H9 (cell line): ENCODE measurements around the gene LDLRAP1. TPM values are rescaled to one million over a fixed set of nuclear protein-coding genes. Genes with fewer than 3 reads are reported as not detected.
A peak's percentile ranks its signal among the peaks of the same experiment; 100 is the strongest.

Source experiments
- DNase-seq: peaks from one replicate; pipeline ENCODE4 v3.0.0-alpha.2; 2017
- H2AFZ ChIP-seq: one replicate; pipeline ENCODE4 v1.6.1; 2013; ENCODE audit warnings: mild to moderate bottlenecking, low read length, control low read depth, moderate library complexity
- H2AK5ac ChIP-seq: 2 replicates; pipeline ENCODE4 v1.6.1; 2013; ENCODE audit warnings: low read length, control low read depth, mixed read lengths; ENCODE audit not compliant: insufficient read length
- H2BK120ac ChIP-seq: one replicate; pipeline ENCODE4 v1.6.1; 2013; ENCODE audit warnings: low read depth, mild to moderate bottlenecking, low read length, control low read depth, inconsistent platforms; ENCODE audit not compliant: poor library complexity, severe bottlenecking
- H2BK12ac ChIP-seq: 2 replicates; pipeline ENCODE4 v1.6.1; 2013; ENCODE audit warnings: low read length, control low read depth, mixed read lengths, low read depth; ENCODE audit not compliant: insufficient read length
- H2BK15ac ChIP-seq: 2 replicates; pipeline ENCODE4 v1.6.1; 2013; ENCODE audit warnings: low read depth, low read length, control low read depth
- H2BK20ac ChIP-seq: one replicate; pipeline ENCODE4 v1.6.1; 2013; ENCODE audit warnings: low read depth, mild to moderate bottlenecking, low read length, control low read depth, inconsistent platforms; ENCODE audit not compliant: poor library complexity, severe bottlenecking
- H2BK5ac ChIP-seq: 2 replicates; pipeline ENCODE4 v1.6.1; 2013; ENCODE audit warnings: low read length, control low read depth, mixed read lengths; ENCODE audit not compliant: insufficient read length
- H3K14ac ChIP-seq: 2 replicates; pipeline ENCODE4 v1.6.1; 2013; ENCODE audit warnings: low read length, control low read depth; ENCODE audit not compliant: insufficient read depth
- H3K18ac ChIP-seq: 2 replicates; pipeline ENCODE4 v1.6.1; 2013; ENCODE audit warnings: low read depth, mild to moderate bottlenecking, mixed read lengths, low read length, control low read depth; ENCODE audit not compliant: insufficient read length
- H3K23ac ChIP-seq: 2 replicates; pipeline ENCODE4 v1.6.1; 2013; ENCODE audit warnings: low read length, control low read depth, mixed read lengths, low read depth; ENCODE audit not compliant: insufficient read length
- H3K23me2 ChIP-seq: 2 replicates; pipeline ENCODE4 v1.6.1; 2013; ENCODE audit warnings: low read depth, mild to moderate bottlenecking, mixed read lengths, low read length, control low read depth; ENCODE audit not compliant: insufficient read length, poor library complexity, severe bottlenecking
- H3K27ac ChIP-seq: 2 replicates; pipeline ENCODE4 v1.5.1; 2013; ENCODE audit warnings: low read length, control low read depth, mixed read lengths, low read depth; ENCODE audit not compliant: insufficient read length
- H3K27me3 ChIP-seq: 2 replicates; pipeline ENCODE4 v1.6.1; 2013; ENCODE audit warnings: low read length, control low read depth, inconsistent platforms; ENCODE audit not compliant: insufficient read depth
- H3K4ac ChIP-seq: 2 replicates; pipeline ENCODE4 v1.6.1; 2013; ENCODE audit warnings: low read depth, mild to moderate bottlenecking, control low read depth, inconsistent platforms, low read length, moderate library complexity
- H3K4me1 ChIP-seq: 2 replicates; pipeline ENCODE4 v1.6.1; 2013; ENCODE audit warnings: low read length, control low read depth, inconsistent platforms; ENCODE audit not compliant: insufficient read depth
- H3K4me2 ChIP-seq: 2 replicates; pipeline ENCODE4 v1.6.1; 2013; ENCODE audit warnings: low read length, control low read depth, mixed read lengths; ENCODE audit not compliant: insufficient read length, insufficient read depth
- H3K56ac ChIP-seq: 2 replicates; pipeline ENCODE4 v1.6.1; 2013; ENCODE audit warnings: low read depth, mild to moderate bottlenecking, mixed read lengths, low read length, control low read depth; ENCODE audit not compliant: insufficient read length
- H3K79me1 ChIP-seq: 2 replicates; pipeline ENCODE4 v1.6.1; 2013; ENCODE audit warnings: low read depth, mild to moderate bottlenecking, moderate library complexity, low read length, control low read depth, inconsistent platforms; ENCODE audit not compliant: insufficient read depth, poor library complexity, severe bottlenecking
- H3K79me2 ChIP-seq: 2 replicates; pipeline ENCODE4 v1.6.1; 2013; ENCODE audit warnings: low read length, control low read depth, inconsistent platforms; ENCODE audit not compliant: insufficient read depth
- H3K9ac ChIP-seq: 2 replicates; pipeline ENCODE4 v1.6.1; 2013; ENCODE audit warnings: low read length, control low read depth, mixed read lengths; ENCODE audit not compliant: insufficient read length; ENCODE audit errors: extremely low read depth
- H3K9me3 ChIP-seq: one replicate; pipeline ENCODE4 v1.6.1; 2013; ENCODE audit warnings: low read depth, low read length, inconsistent platforms; ENCODE audit not compliant: control insufficient read depth
- H3T11ph ChIP-seq: one replicate; pipeline ENCODE4 v1.6.1; 2013; ENCODE audit warnings: mild to moderate bottlenecking, low read length, control low read depth, inconsistent platforms
- H4K20me1 ChIP-seq: one replicate; pipeline ENCODE4 v1.6.1; 2013; ENCODE audit not compliant: control insufficient read depth, insufficient read length, insufficient read depth
- H4K5ac ChIP-seq: 2 replicates; pipeline ENCODE4 v1.6.1; 2013; ENCODE audit warnings: low read depth, mild to moderate bottlenecking, mixed read lengths, low read length, control low read depth; ENCODE audit not compliant: insufficient read length
- H4K8ac ChIP-seq: replicated peaks from 2 replicates; pipeline ENCODE4 v1.6.1; 2013; ENCODE audit warnings: low read length, control low read depth, mixed read lengths, low read depth; ENCODE audit not compliant: insufficient read length
- H4K91ac ChIP-seq: 2 replicates; pipeline ENCODE4 v1.6.1; 2013; ENCODE audit warnings: low read depth, mild to moderate bottlenecking, moderate library complexity, mixed read lengths, low read length, control low read depth; ENCODE audit not compliant: insufficient read length
- H3K27ac Mint-ChIP-seq, 3 experiments: 2 replicates in 2 of 3; 3 replicates in 1 of 3; pipeline ENCODE4 v1.8.0; 2020 to 2021; ENCODE audit warnings: mixed read lengths in 3 of 3, mild to moderate bottlenecking in 1 of 3, moderate library complexity in 1 of 3
- H3K27me3 Mint-ChIP-seq: 2 replicates; pipeline ENCODE4 v1.8.0; 2021; ENCODE audit warnings: low read depth, mild to moderate bottlenecking, moderate library complexity, mixed read lengths
- H3K36me3 Mint-ChIP-seq, 3 experiments: 2 replicates in 2 of 3; 3 replicates in 1 of 3; pipeline ENCODE4 v1.8.0; 2020 to 2021; ENCODE audit warnings: low read depth in 3 of 3, mixed read lengths in 3 of 3; ENCODE audit not compliant: insufficient read depth in 1 of 3
- H3K4me1 Mint-ChIP-seq, 2 experiments: 2 replicates each; pipeline ENCODE4 v1.8.0; 2020; ENCODE audit warnings: mixed read lengths in 2 of 2
- H3K4me3 Mint-ChIP-seq, 2 experiments: 2 replicates in 1 of 2; 3 replicates in 1 of 2; pipeline ENCODE4 v1.8.0; 2020 to 2021; ENCODE audit warnings: mild to moderate bottlenecking in 2 of 2, mixed read lengths in 2 of 2, moderate library complexity in 1 of 2
- H3K9me3 Mint-ChIP-seq, 2 experiments: 2 replicates in 1 of 2; 3 replicates in 1 of 2; pipeline ENCODE4 v1.8.0; 2020; ENCODE audit warnings: mild to moderate bottlenecking in 2 of 2, mixed read lengths in 2 of 2, moderate library complexity in 1 of 2
- CTCF ChIP-seq: fragments of 200-600 bp; sonication (generic); conservative IDR thresholded peaks from 3 replicates; pipeline ENCODE4 v1.8.0; 2021; ENCODE audit warnings: antibody characterized with exemption, mild to moderate bottlenecking
- WGBS: extraction: QIAGEN DNeasy Blood & Tissue Kit; methylation state at CpG from one replicate; pipeline ENCODE4 v1.1.7; 2013; ENCODE audit warnings: missing lambda C conversion rate, low lambda C conversion rate, mixed read lengths; ENCODE audit not compliant: insufficient read length; ENCODE audit errors: extremely low coverage; 5-methylcytosine and 5-hydroxymethylcytosine counted together
- total RNA-seq: library from RNA; stranded (reverse); gene quantifications from 2 replicates; pipeline ENCODE4 v1.2.1, GENCODE V29; 2021

Gene LDLRAP1
- total RNA-seq, 1 experiment from 2014 or later: 15.7 TPM

- Histone ChIP-seq H4K20me1 (no peaks in the 10 kb centered on the region), H3K4me1 (peaks cover 5% of the 10 kb centered on the region; the same call in 1 of the 2 replicates), H3K14ac (no peak overlapping the region), H3K56ac (no peak overlapping the region), H2AK5ac (no peak overlapping the region), H3K18ac (no peak overlapping the region), H2BK5ac (no peak overlapping the region), H3K79me1 (no peaks in the 10 kb centered on the region), H2BK120ac (no peak overlapping the region), H2AFZ (no peak overlapping the region), H3K4ac (no peak overlapping the region), H3K4me2 (peak overlapping the region; percentile 5), H3K79me2 (no peaks in the 10 kb centered on the region), H3K23me2 (no peaks in the 10 kb centered on the region), H2BK20ac (no peak overlapping the region), H4K5ac (no peak overlapping the region), H4K8ac (no peak overlapping the region), H3K27me3 (no peaks in the 10 kb centered on the region), H2BK15ac (no peak overlapping the region), H3K27ac (no peak overlapping the region), H2BK12ac (no peak overlapping the region), H3T11ph (no peak overlapping the region), H3K23ac (no peak overlapping the region), H3K9me3 (no peaks in the 10 kb centered on the region), H4K91ac (no peak overlapping the region), H3K9ac (no peak overlapping the region)
- Mint-ChIP-seq H3K9me3 (peaks cover 0 to 2% of the 10 kb centered on the region in 2 experiments; a peak in 2 of 5 replicates), H3K4me1 (peaks cover 17 to 19% of the 10 kb centered on the region in 2 experiments), H3K27me3 (peaks cover 4% of the 10 kb centered on the region), H3K27ac (no peak overlapping the region), H3K36me3 (no peaks in the 10 kb centered on the region; a peak in 1 of 7 replicates), H3K4me3 (no peak overlapping the region)
- no peak for DNase-seq
- no CpG with 5 or more reads among the region's 5 CpGs for WGBS
- no peak for TF ChIP-seq CTCF
Measured at GRCh38 chr1:25519624-25520023, 23.8 kb upstream of the LDLRAP1 start.
